Activated T-cell treated with anti-CD3 and anti-CD28 coated beads, Interleukin-2, amount 50 U/mL, for 4 hours (primary cell): ENCODE results near the gene NEDD4. TPM values are rescaled to one million over a fixed set of nuclear protein-coding genes. Genes with fewer than 3 reads are reported as not detected.
"Not testable (repeated sequence)": the region's sequence is repeated elsewhere in the genome, so short reads cannot be mapped to it uniquely, and the experiment has no call there.

Source experiments
- ATAC-seq, 2 donors: fragments of 200-7000 bp; cut with Tn5 transposase; one replicate each; pipeline ENCODE4 v1.10.0; 2021
- DNase-seq: peaks from one replicate; pipeline ENCODE4 v3.0.0-alpha.2; 2020
- H3K27me3 Mint-ChIP-seq: one replicate; pipeline ENCODE4 v1.8.0; 2021; ENCODE audit warnings: low read depth, mixed read lengths
- H3K36me3 Mint-ChIP-seq: one replicate; pipeline ENCODE4 v1.8.0; 2022; ENCODE audit warnings: mixed read lengths; ENCODE audit not compliant: insufficient read depth
- H3K4me1 Mint-ChIP-seq: one replicate; pipeline ENCODE4 v1.8.0; 2021; ENCODE audit warnings: low read depth, mixed read lengths
- H3K4me3 Mint-ChIP-seq: one replicate; pipeline ENCODE4 v1.8.0; 2021; ENCODE audit warnings: mild to moderate bottlenecking, moderate library complexity, mixed read lengths
- H3K9me3 Mint-ChIP-seq: one replicate; pipeline ENCODE4 v1.8.0; 2021; ENCODE audit warnings: mixed read lengths
- total RNA-seq, 3 donors: library from RNA; stranded (reverse); gene quantifications; one replicate each; pipeline ENCODE4 v1.2.1, GENCODE V29; 2021

Gene NEDD4
- total RNA-seq, result 1 to 10 TPM; 4.5 to 9.4 (median 8.0) TPM

- H3K36me3 Mint-ChIP-seq, result no peaks in the 10 kb centered on the region
- peaks cover 7% of the 10 kb centered on the region for H3K27me3 Mint-ChIP-seq
- ATAC-seq (peak; percentile 89 to 90), DNase-seq (peak; percentile 72)
- H3K9me3 Mint-ChIP-seq, result no peaks in the 10 kb centered on the region
- H3K4me3 Mint-ChIP-seq, result peak within 1 kb of the TSS; percentile 88
- peaks cover 25% of the 10 kb centered on the region for H3K4me1 Mint-ChIP-seq
Observed at GRCh38 chr15:55993111-55993803, at the start of gene NEDD4. NEDD4 (minus strand) TSS chr15:55993612; CDS start chr15:55993555, 57 bp downstream.

GRCh38 chr15:56042498-56042897, 49.1 kb upstream of the NEDD4 start:
- ATAC-seq (no peak), DNase-seq (no peak)
- no peaks in the 10 kb centered on the region for H3K27me3 Mint-ChIP-seq
- peaks cover 3% of the 10 kb centered on the region for H3K9me3 Mint-ChIP-seq
- no peak overlapping the region for H3K4me3 Mint-ChIP-seq
- peaks cover 52% of the 10 kb centered on the region for H3K4me1 Mint-ChIP-seq
- H3K36me3 Mint-ChIP-seq, result no peaks in the 10 kb centered on the region

- ATAC-seq, result no peak
- Mint-ChIP-seq H3K36me3 (no peaks in the 10 kb centered on the region), H3K4me3 (no peak overlapping the region), H3K9me3 (peaks cover 3% of the 10 kb centered on the region), H3K27me3 (no peaks in the 10 kb centered on the region), H3K4me1 (peaks cover 52% of the 10 kb centered on the region)
- no peak for DNase-seq
Observed at GRCh38 chr15:56042031-56042430, 48.6 kb upstream of the NEDD4 start.

GRCh38 chr15:56040081-56041035, 46.9 kb upstream of the NEDD4 start:
- DNase-seq, result peak; percentile 17
- H3K36me3 Mint-ChIP-seq, result no peaks in the 10 kb centered on the region

GRCh38 chr15:56038707-56039106, 45.3 kb upstream of the NEDD4 start:
- Mint-ChIP-seq H3K9me3 (peaks cover under 1% of the 10 kb centered on the region), H3K4me3 (no peak overlapping the region), H3K36me3 (no peaks in the 10 kb centered on the region), H3K4me1 (peaks cover 47% of the 10 kb centered on the region), H3K27me3 (no peaks in the 10 kb centered on the region)
- DNase-seq (no peak), ATAC-seq (no peak)

More at GRCh38 chr15:56040081-56041035, 46.9 kb upstream of the NEDD4 start:
- Mint-ChIP-seq H3K4me1 (peaks cover 52% of the 10 kb centered on the region), H3K9me3 (peaks cover 3% of the 10 kb centered on the region), H3K4me3 (no peak overlapping the region), H3K27me3 (no peaks in the 10 kb centered on the region)
- ATAC-seq, result no peak

- ATAC-seq, result peak; percentile 64 to 83
- Mint-ChIP-seq H3K36me3 (no peaks in the 10 kb centered on the region), H3K27me3 (no peaks in the 10 kb centered on the region), H3K4me1 (peaks cover 40% of the 10 kb centered on the region), H3K4me3 (no peak overlapping the region), H3K9me3 (no peaks in the 10 kb centered on the region)
- no peak for DNase-seq
Observed at GRCh38 chr15:56038015-56038414, 44.6 kb upstream of the NEDD4 start.

- ATAC-seq, result no peak
- H3K4me3 Mint-ChIP-seq, result no peak overlapping the region
- no peak for DNase-seq
- H3K4me1 Mint-ChIP-seq, result peaks cover 29% of the 10 kb centered on the region
- H3K36me3 Mint-ChIP-seq, result no peaks in the 10 kb centered on the region
- no peaks in the 10 kb centered on the region for H3K27me3 Mint-ChIP-seq
- H3K9me3 Mint-ChIP-seq, result no peaks in the 10 kb centered on the region
Observed at GRCh38 chr15:56036546-56037067, 43.2 kb upstream of the NEDD4 start.

GRCh38 chr15:56035166-56035565, 41.8 kb upstream of the NEDD4 start:
- Mint-ChIP-seq H3K9me3 (no peaks in the 10 kb centered on the region), H3K36me3 (no peaks in the 10 kb centered on the region), H3K4me3 (no peak overlapping the region), H3K27me3 (no peaks in the 10 kb centered on the region), H3K4me1 (peaks cover 19% of the 10 kb centered on the region)
- ATAC-seq (no peak), DNase-seq (no peak)

- H3K4me1 Mint-ChIP-seq, result peaks cover 15% of the 10 kb centered on the region
- no peaks in the 10 kb centered on the region for H3K36me3 Mint-ChIP-seq
- H3K4me3 Mint-ChIP-seq, result no peak overlapping the region
- DNase-seq (no peak), ATAC-seq (no peak)
- H3K27me3 Mint-ChIP-seq, result no peaks in the 10 kb centered on the region
- H3K9me3 Mint-ChIP-seq, result no peaks in the 10 kb centered on the region
Observed at GRCh38 chr15:56034514-56034913, 41.1 kb upstream of the NEDD4 start.

- no peak for ATAC-seq
- no peaks in the 10 kb centered on the region for H3K4me1 Mint-ChIP-seq
- H3K36me3 Mint-ChIP-seq, result no peaks in the 10 kb centered on the region
- no peaks in the 10 kb centered on the region for H3K9me3 Mint-ChIP-seq
- H3K4me3 Mint-ChIP-seq, result no peak overlapping the region
- no peak for DNase-seq
- no peaks in the 10 kb centered on the region for H3K27me3 Mint-ChIP-seq
Observed at GRCh38 chr15:56032373-56032772, 39.0 kb upstream of the NEDD4 start.

- no peak for DNase-seq
- Mint-ChIP-seq H3K4me1 (no peaks in the 10 kb centered on the region), H3K27me3 (no peaks in the 10 kb centered on the region), H3K36me3 (no peaks in the 10 kb centered on the region), H3K4me3 (no peak overlapping the region), H3K9me3 (no peaks in the 10 kb centered on the region)
- no peak for ATAC-seq
Observed at GRCh38 chr15:56031836-56032235, 38.4 kb upstream of the NEDD4 start.

GRCh38 chr15:56031402-56031801, 38.0 kb upstream of the NEDD4 start:
- no peak for DNase-seq
- no peaks in the 10 kb centered on the region for H3K9me3 Mint-ChIP-seq
- ATAC-seq, result no peak
- H3K4me1 Mint-ChIP-seq, result no peaks in the 10 kb centered on the region
- H3K4me3 Mint-ChIP-seq, result no peak overlapping the region
- H3K27me3 Mint-ChIP-seq, result no peaks in the 10 kb centered on the region
- no peaks in the 10 kb centered on the region for H3K36me3 Mint-ChIP-seq

GRCh38 chr15:56028430-56028829, 35.0 kb upstream of the NEDD4 start:
- DNase-seq (no peak), ATAC-seq (no peak)
- no peaks in the 10 kb centered on the region for H3K4me1 Mint-ChIP-seq
- H3K4me3 Mint-ChIP-seq, result no peak overlapping the region
- peaks cover 6% of the 10 kb centered on the region for H3K27me3 Mint-ChIP-seq
- H3K36me3 Mint-ChIP-seq, result no peaks in the 10 kb centered on the region
- peaks cover 3% of the 10 kb centered on the region for H3K9me3 Mint-ChIP-seq

- not testable (repeated sequence) for H3K4me3 Mint-ChIP-seq, H3K4me1 Mint-ChIP-seq, ATAC-seq, DNase-seq, H3K36me3 Mint-ChIP-seq, H3K9me3 Mint-ChIP-seq
- H3K27me3 Mint-ChIP-seq, result peaks cover 12% of the 10 kb centered on the region
Observed at GRCh38 chr15:56023160-56023559, 29.7 kb upstream of the NEDD4 start.
